ENCODE data around the gene CLDN24. TPM values are rescaled to one million over a fixed set of nuclear protein-coding genes. Genes with fewer than 3 reads are reported as not detected.

The CLDN24 gene
- total RNA-seq, 2 donors from 2014 or later: not detected

- Histone ChIP-seq H3K27me3 (ENCODE audit: control insufficient read depth, insufficient read depth, low read length, poor library complexity, severe bottlenecking) (no peaks in the 10 kb centered on the region), H3K4me1 (ENCODE audit: control insufficient read depth, insufficient read depth, low read length) (no peaks in the 10 kb centered on the region), H3K36me3 (ENCODE audit: control insufficient read depth, insufficient read depth, low read length) (peaks cover 92% of the 10 kb centered on the region), H3K9ac (ENCODE audit: extremely low read depth, low read length, poor library complexity, severe bottlenecking) (no peak overlapping the region), H3K4me3 (ENCODE audit: low read length) (no peak overlapping the region), H3K9me3 (ENCODE audit: control insufficient read depth, low read length) (no peaks in the 10 kb centered on the region), H3K27ac (ENCODE audit: low read depth, low read length) (no peak overlapping the region)
- WGBS, 2 experiments (ENCODE audit: insufficient coverage in 1 of 2, insufficient read length in 1 of 2): 95 to 100% methylated on average over 1 to 3 of the region's 3 CpGs
- H3K36me3 Mint-ChIP-seq (ENCODE audit: low read depth): peaks cover 69% of the 10 kb centered on the region
- peak overlapping the region; percentile 11 for H3K27ac Mint-ChIP-seq
- no peak for TF ChIP-seq CTCF (conservative IDR thresholded peaks at IDR 0.05)
- peaks cover 7% of the 10 kb centered on the region for H3K4me1 Mint-ChIP-seq
- no peaks in the 10 kb centered on the region for H3K27me3 Mint-ChIP-seq (ENCODE audit: insufficient read depth)
- no peak overlapping the region for H3K4me3 Mint-ChIP-seq
- no peak for DNase-seq
- no peaks in the 10 kb centered on the region for H3K9me3 Mint-ChIP-seq
These were observed 24.6 kb downstream of the CLDN24 start for GRCh38 chr4:183297675-183298074.

DNA sequence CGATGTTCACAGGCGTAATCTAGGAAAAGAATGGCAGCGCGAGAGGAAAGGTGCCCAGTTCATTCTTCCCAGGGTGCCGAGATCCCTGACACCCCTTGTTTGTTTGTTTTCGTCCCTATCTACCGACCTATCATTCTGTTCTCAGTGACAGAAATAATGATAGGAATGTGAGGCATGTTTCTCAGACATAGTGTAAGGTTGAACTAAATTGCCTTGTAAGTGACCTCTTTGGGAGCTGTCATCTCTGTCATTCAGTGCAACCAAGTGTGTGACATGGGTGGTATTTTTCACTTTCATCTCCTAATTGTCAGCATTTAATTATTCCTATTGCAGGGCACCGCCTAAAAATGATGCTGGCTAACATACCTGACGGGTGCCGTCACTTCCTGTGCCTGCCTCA lies 26.5 kb downstream of the CLDN24 start:
- Histone ChIP-seq H3K9ac (ENCODE audit: extremely low read depth, low read length, poor library complexity, severe bottlenecking) (no peak overlapping the region), H3K4me1 (ENCODE audit: control insufficient read depth, insufficient read depth, low read length) (no peaks in the 10 kb centered on the region), H3K36me3 (ENCODE audit: control insufficient read depth, insufficient read depth, low read length) (peaks cover 89% of the 10 kb centered on the region), H3K27me3 (ENCODE audit: control insufficient read depth, insufficient read depth, low read length, poor library complexity, severe bottlenecking) (no peaks in the 10 kb centered on the region), H3K27ac (ENCODE audit: low read depth, low read length) (no peak overlapping the region), H3K4me3 (ENCODE audit: low read length) (no peak overlapping the region), H3K9me3 (ENCODE audit: control insufficient read depth, low read length) (no peaks in the 10 kb centered on the region)
- Mint-ChIP-seq H3K36me3 (ENCODE audit: low read depth) (peaks cover 76% of the 10 kb centered on the region), H3K9me3 (no peaks in the 10 kb centered on the region), H3K4me1 (peaks cover 7% of the 10 kb centered on the region), H3K27ac (peak overlapping the region; percentile 37), H3K4me3 (no peak overlapping the region), H3K27me3 (ENCODE audit: insufficient read depth) (no peaks in the 10 kb centered on the region)
- WGBS, 2 experiments (ENCODE audit: insufficient coverage in 1 of 2, insufficient read length in 1 of 2): 92 to 94% methylated on average over 5 to 10 of the region's 10 CpGs
- DNase-seq: no peak
- TF ChIP-seq CTCF (conservative IDR thresholded peaks at IDR 0.05): no peak

DNA sequence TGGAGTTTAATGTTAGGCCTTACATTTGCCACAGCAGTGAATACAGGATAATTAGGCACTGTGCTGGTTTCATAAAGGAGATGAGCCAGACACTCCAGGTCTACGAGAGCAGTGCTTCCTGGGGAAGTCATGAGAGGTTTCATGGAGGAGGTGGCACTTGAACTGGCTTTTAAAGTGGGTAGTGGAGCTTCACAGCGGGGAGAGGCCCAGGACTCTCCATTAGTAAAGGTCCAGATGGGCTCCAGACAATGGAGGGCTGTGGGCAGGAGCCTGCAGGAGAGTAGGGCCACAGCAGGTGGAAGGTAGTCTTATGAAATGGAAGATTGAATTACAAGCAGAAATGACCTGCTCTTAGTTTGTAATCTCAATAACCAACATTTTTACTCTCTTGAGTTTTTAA lies 31.2 kb downstream of the CLDN24 start:
- H3K36me3 Mint-ChIP-seq (ENCODE audit: low read depth): peaks cover 79% of the 10 kb centered on the region
- Histone ChIP-seq H3K36me3 (ENCODE audit: control insufficient read depth, insufficient read depth, low read length) (peaks cover 93% of the 10 kb centered on the region), H3K9me3 (ENCODE audit: control insufficient read depth, low read length) (no peaks in the 10 kb centered on the region), H3K4me1 (ENCODE audit: control insufficient read depth, insufficient read depth, low read length) (no peaks in the 10 kb centered on the region), H3K27ac (ENCODE audit: low read depth, low read length) (no peak overlapping the region), H3K4me3 (ENCODE audit: low read length) (no peak overlapping the region), H3K27me3 (ENCODE audit: control insufficient read depth, insufficient read depth, low read length, poor library complexity, severe bottlenecking) (no peaks in the 10 kb centered on the region), H3K9ac (ENCODE audit: extremely low read depth, low read length, poor library complexity, severe bottlenecking) (no peak overlapping the region)
- H3K4me3 Mint-ChIP-seq: no peak overlapping the region
- no peaks in the 10 kb centered on the region for H3K9me3 Mint-ChIP-seq
- H3K27me3 Mint-ChIP-seq (ENCODE audit: insufficient read depth): no peaks in the 10 kb centered on the region
- no peak for TF ChIP-seq CTCF (conservative IDR thresholded peaks at IDR 0.05)
- WGBS, 2 experiments (ENCODE audit: insufficient coverage in 1 of 2, insufficient read length in 1 of 2): 93 to 99% methylated on average over 2 of the region's 2 CpGs
- no peak for DNase-seq
- no peak overlapping the region for H3K27ac Mint-ChIP-seq
- peaks cover 7% of the 10 kb centered on the region for H3K4me1 Mint-ChIP-seq
